Fibroblast of peridontal ligament (primary cell): ENCODE results near the gene SLC5A5.
A peak's percentile ranks its signal among the peaks of the same experiment; 100 is the strongest.
"Not testable (repeated sequence)": the region's sequence is repeated elsewhere in the genome, so short reads cannot be mapped to it uniquely, and the experiment has no call there.

Experiments
- DNase-seq: peaks from one replicate; pipeline ENCODE4 v3.0.0-alpha.2; 2010; ENCODE audit errors: extremely low read depth

SLC5A5 gene

DNA sequence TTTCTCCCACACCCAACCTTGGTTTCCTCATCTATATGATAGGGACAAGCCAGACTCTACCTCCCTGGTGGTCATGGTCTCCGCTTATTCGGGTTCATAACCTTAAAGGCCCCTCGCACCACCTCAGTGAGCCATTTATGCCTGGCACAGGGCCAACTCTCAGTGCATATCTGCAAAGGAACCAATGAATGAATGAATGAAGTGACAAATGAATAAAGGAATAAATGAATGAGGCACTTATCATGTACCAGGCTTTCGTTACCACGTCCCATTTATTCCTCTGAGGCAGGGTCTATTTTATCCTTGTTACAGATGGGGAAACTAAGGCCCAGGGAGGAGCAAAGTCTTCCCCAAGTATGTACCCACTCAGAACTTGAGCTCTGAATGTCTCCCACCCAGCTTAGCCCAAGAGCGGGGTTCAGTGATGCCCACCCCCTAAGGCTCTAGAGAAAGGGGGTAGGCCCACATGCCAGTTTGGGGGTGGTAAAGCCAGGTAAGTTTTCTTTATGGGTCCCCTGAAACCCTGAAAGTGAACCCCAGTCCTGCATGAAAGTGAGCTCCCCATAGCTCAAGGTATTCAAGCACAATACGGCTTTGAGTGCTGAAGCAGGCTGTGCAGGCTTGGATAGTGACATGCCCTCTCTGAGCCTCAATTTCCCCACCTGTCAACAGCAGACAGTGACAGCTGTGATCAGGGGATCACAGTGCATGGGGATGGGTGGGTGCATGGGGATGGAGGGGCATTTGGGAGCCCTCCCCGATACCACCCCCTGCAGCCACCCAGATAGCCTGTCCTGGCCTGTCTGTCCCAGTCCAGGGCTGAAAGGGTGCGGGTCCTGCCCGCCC lies 490 bp upstream of the SLC5A5 start:
- no peak for DNase-seq

DNA sequence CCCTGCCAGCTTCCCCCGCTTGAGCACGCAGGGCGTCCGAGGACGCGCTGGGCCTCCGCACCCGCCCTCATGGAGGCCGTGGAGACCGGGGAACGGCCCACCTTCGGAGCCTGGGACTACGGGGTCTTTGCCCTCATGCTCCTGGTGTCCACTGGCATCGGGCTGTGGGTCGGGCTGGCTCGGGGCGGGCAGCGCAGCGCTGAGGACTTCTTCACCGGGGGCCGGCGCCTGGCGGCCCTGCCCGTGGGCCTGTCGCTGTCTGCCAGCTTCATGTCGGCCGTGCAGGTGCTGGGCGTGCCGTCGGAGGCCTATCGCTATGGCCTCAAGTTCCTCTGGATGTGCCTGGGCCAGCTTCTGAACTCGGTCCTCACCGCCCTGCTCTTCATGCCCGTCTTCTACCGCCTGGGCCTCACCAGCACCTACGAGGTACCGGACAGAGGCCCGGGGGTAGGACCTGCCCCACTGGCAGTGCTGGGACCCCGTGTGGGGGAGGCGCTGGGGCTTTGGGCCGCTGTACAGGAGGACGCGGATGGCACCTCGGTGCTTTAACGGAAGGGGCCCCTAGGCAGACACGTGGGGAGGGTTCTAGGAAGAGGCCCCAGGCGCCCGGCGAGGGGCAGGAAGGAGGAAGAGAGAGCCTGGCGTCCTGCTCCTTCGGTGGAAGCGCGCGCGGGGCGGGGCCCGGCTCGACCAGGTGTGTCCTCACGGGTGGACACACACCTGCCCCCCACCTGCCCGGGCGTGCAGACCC lies 681 bp downstream of the SLC5A5 start:
- DNase-seq: no peak

DNA sequence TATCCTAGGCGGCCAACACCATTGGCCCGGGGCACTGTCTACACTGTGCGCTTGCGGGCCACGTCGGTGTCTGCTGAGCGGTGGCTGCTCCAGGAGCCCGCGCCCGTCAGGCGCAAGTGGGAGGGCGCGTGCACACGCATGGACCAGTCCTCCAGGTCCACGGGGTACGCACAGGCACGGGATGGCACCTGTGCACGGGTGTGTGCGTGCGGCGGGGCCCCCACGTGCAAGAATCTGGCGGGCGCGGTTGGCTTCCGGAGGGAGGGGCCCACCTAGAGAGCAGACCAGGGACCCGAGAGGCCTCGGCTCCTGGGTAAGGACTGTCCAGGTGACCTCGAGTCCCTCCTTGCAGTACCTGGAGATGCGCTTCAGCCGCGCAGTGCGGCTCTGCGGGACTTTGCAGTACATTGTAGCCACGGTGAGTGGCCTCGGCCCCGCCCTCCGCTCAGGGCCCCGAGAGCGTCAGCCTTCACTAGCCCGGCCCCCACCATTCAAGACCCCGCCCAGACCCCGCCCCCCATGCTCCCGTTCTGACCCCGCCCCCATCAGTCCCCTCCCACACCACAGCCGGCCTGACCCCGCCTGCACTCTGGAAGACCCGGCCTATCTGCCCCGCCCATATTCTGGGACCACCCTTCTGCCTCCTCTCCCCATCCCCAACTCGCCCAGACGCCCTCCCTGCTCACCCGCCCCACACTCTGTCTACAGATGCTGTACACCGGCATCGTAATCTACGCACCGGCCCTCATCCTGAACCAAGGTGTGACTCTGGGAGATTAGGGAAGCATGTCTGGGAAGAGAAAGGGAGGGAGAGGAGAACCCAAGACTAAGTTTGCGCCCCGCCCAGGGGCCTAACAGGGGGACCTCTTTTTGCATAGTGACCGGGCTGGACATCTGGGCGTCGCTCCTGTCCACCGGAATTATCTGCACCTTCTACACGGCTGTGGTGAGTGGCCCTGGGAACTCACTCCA lies 2.3 kb downstream of the SLC5A5 start:
- DNase-seq: no peak

DNA sequence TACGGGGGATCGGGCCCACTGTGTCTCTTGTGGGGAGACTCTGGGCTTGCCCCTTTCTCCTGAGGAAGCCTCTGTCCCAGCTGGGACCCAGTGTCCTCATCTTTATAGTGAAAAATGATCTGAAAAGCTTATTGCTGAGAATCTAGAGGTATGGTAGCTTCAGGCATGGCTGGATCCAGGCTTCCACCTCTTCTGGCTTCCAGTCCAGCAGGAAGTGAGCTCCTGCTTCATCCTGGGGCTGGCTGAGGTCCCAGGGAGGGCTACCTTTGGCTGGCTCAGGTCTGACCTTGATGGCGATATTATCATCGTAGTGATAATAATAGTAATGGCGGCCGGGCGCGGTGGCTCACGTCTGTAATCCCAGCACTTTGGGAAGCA lies 3.0 kb downstream of the SLC5A5 start:
- DNase-seq: no peak

DNA sequence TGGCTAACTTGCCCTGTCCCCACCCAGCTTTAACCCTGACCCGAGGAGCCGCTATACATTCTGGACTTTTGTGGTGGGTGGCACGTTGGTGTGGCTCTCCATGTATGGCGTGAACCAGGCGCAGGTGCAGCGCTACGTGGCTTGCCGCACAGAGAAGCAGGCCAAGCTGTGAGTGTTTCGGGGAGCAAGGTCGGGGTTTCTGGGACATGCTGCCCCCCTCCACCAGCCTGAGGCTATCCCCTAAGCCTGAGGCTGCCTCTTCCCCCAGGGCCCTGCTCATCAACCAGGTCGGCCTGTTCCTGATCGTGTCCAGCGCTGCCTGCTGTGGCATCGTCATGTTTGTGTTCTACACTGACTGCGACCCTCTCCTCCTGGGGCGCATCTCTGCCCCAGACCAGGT lies 6.0 kb downstream of the SLC5A5 start:
- no peak for DNase-seq

DNA sequence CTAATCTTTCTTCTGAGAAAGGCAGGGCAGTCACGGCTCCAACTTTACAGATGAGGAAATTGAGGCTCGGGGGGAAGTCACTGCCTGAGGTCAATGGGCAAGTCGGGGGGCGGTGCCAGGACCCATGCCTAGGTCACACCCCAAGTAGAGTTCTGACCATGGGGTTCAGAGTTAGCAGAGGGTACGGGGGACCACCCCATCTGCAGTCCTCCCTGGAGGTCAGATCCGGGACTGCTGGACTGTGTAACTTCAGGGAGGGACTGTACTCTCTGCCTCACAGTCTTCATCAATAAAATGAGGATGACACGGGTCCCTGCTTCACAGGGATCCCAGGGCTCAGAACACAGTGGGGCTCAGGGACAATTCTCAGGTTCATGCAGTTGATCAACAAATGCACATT lies 7.7 kb downstream of the SLC5A5 start:
- no peak for DNase-seq

DNA sequence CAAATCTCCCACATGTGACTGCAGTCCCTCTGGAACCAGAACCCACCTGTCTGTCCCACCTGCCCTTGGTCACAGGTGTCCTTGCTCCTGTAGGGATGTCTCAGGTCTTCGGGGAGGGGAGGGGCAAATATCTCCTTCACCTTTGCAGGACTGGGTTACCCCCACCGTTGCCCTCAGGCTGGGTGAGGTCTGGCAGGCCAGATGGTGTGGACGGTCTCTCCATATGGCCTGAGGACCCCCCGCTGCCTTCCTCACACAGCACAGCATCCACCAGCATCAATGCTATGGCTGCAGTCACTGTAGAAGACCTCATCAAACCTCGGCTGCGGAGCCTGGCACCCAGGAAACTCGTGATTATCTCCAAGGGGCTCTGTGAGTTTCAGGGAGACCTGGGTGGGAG lies 10.0 kb downstream of the SLC5A5 start:
- DNase-seq: no peak

DNA sequence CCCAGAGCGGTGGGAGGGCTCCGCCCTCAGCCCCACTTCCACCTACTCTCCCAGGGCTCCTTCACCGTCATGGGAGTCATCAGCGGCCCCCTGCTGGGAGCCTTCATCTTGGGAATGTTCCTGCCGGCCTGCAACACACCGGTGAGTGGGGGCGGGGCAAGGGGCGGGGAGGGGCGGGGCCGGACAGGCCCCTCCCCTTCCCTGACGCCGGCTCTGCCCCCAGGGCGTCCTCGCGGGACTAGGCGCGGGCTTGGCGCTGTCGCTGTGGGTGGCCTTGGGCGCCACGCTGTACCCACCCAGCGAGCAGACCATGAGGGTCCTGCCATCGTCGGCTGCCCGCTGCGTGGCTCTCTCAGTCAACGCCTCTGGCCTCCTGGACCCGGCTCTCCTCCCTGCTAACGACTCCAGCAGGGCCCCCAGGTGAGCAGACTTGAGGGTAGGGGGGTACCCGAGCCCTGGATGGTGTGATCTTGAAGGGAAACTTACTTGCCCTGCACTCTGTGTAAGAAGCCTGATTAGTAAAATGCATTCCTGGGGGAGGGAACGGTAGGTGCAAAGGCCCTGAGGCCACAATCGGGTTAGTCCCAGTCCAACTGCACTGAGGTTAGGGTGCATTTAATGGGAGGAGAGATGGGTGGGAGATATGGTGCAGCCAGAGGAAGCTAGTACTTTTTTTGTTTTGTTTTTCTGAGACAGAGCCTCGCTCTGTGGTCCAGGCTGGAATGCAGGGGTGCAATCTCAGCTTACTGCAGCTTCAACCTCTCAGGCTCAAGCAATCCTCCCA lies 12.1 kb downstream of the SLC5A5 start:
- DNase-seq: no peak

DNA sequence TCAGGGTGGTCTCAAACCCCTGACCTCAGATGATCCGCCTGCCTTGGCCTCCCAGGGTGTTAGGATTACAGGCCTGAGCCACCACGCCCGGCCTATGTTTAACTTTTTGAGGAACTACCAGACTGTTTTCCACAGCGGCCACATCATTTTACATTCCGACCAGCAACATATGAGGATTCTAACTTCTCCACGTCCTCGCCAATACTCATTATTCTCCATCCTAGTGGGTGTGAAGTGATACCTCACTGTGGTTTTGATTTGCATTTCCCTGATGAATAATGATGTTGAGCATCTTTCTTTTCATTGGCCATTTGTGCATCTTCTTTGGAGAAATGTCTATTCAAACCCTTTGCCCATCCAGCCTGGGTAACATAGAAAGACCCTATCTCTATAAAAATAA lies 14.8 kb downstream of the SLC5A5 start:
- no peak for DNase-seq

DNA sequence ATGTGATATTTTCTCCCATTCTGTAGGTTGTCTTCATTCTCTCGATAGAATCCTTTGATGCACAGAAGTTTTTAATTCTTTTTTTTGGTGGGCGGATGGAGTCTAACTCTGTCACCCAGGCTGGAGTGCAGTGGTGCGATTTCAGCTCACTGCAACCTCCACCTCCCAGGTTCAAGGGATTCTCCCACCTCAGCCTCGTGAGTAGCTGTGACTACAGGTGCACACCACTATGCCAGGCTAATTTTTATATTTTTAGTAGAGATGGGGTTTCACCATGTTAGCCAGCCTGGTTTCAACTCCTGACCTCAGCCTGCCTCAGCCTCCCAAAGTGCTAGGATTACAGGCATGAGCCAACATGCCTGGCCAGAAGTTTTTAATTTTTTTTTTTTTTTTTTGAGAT lies 15.5 kb downstream of the SLC5A5 start:
- not testable (repeated sequence) for DNase-seq

DNA sequence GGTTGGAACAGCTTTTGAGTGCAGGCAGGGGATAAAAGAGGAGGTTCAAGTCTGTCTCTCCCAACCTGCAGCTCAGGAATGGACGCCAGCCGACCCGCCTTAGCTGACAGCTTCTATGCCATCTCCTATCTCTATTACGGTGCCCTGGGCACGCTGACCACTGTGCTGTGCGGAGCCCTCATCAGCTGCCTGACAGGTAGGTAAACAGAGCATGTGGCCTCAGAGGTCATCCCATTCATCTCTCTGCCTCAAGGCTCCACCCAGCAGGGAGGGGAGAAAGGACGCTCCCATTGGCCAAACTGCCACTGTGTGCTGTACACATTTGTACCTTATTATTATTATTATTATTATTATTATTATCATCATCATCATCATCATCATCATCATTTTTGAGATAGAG lies 16.5 kb downstream of the SLC5A5 start:
- DNase-seq: no peak

DNA sequence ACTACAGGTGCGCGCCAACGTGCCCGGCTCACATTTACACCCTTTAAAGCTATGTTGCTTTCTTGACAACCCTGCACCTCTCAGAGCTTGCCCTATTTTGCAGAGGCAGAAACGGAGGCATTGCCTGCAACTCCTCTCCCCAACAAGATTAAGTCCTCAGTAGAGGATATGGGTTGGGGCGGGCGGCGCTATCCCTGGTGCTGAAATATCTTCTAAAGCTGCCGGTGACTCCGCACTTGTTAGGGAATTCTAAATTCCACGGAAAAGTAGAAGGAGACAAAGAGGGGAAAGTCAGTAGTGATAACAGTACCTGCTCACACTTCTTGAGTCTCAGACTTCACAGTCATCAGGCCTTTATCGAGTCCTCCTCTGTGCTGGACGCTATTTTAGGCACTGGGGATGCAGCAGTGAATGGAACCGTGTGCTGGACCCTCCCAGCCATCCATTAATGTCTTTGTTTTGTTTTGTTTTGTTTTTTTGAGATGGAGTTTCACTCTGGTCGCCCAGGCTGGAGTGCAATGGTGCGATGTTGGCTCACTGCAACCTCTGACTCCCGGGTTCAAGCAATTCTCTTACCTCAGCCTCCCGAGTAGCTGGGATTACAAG lies 18.0 kb downstream of the SLC5A5 start:
- DNase-seq: peak; percentile 50

DNA sequence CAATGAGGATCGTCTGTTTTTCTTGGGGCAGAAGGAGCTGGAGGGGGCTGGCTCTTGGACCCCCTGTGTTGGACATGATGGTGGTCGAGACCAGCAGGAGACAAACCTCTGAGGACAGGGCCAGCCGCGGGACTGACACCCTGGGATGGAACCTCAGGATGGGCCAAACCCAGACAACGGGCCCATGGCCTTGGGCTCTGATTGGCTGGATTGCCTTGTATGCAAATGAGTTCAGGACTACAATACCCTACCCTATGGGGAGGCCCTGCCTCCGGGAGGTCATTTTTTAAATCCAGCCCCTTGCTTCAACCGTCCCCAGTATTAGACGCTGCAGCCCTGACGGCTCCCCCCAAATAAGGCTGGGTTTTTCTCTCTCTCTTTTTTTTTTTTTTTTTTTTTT lies 22.0 kb downstream of the SLC5A5 start:
- no peak for DNase-seq

DNA sequence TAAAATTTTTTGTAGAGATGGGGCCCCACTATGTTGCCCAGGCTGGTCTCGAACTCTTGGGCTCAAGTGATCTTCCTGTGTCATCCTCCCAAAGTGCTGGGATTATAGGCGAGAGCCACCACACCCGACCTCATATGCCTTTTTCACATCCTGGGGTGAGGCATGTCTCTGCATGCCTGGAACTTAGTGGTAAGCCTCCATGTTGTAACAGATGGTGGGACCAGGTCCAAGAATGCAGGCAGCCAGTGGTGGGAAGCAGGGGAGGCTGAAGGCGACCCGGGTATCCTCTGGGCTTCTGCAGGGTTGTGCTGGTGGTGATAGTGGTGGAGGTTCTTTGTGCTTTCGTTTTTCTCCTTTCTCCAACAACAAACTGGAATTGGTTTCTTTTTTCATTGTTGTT lies 31.0 kb downstream of the SLC5A5 start:
- DNase-seq: peak; percentile 70

DNA sequence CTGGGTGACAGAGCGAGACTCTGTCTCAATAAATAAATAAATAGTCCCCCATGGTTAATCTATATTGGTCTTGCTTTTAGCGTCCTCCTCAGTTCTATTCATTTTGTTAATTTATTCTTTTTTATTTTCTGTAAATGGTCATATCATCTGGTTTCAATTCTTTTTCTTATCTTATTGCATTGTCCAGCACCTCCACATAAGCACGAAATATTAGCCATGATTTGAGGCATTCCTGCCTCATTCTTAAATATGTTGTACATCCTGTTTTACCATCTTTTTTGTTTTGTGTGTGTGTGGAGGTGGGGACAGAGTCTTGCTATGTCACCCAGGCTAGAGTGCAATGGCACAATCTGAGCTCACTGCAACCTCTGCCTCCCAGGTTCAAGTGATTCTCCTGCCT lies 36.5 kb downstream of the SLC5A5 start:
- DNase-seq: no peak

DNA sequence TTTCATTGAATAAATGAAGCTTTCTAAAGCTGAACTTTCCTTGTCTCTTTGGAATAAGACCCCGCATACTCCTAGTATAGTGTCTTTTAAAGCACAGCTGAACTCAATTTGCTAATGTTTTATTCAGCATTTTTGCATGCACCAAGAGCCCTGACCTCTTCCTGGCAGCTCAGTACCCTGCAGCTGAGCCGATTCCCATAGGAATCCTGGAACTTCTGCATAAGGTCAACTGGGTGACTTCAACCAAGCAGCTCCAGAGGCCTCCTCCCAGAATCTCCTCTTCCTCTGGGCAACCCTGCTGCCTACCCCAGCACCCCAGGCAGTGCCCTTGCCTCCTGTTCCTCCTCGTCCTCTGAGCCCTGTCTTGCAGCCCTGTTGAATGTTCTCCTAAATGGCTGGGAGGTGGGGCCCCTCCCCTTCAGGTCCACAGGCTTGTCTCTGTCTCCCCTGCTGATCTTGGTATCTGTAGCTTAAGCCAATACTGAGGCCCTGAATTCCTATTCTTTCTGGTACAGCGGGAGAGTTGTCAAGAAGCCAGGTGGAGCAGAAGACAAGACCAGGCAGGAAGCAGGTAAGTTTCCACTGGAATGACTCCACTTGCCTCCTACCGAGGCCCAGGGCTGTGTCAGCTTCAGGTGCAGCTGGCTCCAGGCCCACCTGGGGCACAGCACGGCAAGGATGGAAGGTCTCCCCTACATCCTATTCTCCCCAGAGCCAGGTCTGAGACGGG lies 37.4 kb downstream of the SLC5A5 start:
- peak; percentile 37 for DNase-seq

DNA sequence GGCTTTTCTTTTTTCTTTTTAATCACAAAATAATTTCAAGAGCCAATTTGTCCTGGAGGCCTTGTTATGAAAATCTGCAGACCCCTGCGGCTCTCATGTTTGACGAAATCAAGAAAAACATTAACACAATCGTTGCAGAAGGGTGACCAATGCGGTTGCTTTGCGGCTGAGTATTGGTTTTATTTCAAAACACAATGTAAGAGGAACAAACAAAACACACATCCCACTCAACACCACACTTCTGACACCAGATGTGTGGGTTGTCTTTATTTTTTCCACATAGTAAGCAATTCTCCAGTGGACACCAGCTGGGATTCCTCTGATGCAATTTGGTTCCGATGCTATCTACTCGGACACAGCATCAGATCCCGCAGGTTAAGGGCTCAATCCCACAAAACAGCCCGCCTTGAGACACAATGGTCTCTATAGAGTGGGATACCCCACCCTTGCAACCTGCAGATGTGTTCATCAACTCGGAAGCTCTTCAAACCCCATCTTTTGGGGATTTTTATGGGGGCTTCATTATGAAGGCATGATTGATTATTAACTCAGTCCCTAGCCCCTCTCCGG lies 39.1 kb downstream of the SLC5A5 start:
- DNase-seq: no peak

DNA sequence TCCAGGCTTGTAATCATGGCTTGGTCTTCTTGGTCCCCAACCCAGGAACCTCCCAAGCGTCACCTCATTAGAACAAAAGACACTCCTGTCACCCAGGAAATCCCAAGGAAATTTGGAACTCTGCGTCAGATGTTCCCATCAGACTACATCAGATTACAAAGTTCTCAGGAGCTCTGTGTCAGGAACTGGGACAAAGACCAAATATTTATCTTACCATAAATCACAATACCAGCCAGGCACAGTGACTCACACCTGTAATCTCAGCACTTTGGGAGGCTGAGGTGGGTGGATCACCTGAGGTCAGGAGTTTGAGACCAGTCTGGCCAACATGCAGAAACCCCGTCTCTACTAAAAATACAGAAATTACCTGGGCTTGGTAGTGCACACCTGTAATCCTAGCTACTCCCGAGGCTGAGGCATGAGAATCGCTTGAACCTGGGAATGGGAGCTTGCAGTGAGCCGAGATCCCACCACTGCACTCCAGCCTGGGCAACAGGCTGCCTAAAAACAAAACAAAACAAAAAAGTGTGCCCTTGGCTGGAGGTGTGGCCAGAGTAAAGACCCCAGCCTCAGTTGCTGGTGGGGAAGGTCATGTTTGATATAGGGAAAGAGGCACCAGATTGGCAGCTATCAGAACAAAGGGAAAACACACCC lies 44.3 kb downstream of the SLC5A5 start:
- no peak for DNase-seq

DNA sequence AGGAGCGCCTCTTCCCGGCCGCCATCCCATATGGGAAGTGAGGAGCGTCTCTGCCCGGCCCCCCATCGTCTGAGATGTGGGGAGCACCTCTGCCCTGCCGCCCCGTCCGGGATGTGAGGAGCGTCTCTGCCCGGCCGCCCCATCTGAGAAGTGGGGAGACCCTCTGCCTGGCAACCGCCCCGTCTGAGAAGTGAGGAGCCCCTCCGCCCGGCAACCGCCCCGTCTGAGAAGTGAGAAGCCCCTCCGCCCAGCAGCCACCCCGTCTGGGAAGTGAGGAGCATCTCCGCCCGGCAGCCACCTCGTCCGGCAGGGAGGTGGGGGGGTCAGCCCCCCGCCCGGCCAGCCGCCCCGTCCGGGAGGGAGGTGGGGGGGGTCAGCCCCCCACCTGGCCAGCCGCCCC lies 46.4 kb downstream of the SLC5A5 start:
- not testable (repeated sequence) for DNase-seq
